ENCODE results near the gene BCAS3.

DNA sequence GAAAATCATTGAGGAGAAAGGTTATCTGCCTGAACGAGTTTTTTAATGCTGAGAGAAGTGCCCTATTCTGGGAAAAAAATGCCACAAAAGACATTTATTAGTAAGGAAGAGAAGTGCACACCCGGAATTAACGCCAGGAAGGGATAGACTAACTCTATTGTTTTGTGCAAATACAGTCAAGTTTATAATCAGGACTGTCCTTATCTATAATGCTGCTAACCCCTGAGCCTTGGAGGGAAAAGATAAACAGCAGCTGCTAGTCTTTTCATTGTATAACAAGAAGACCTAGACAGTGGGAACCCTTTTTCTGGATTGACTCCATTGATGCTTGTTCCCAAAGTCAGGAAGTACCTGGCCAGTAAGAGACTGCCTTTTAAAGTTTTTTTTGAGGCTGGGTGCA is 26.5 kb downstream of the BCAS3 start:
- TF ChIP-seq, protein P1, sequence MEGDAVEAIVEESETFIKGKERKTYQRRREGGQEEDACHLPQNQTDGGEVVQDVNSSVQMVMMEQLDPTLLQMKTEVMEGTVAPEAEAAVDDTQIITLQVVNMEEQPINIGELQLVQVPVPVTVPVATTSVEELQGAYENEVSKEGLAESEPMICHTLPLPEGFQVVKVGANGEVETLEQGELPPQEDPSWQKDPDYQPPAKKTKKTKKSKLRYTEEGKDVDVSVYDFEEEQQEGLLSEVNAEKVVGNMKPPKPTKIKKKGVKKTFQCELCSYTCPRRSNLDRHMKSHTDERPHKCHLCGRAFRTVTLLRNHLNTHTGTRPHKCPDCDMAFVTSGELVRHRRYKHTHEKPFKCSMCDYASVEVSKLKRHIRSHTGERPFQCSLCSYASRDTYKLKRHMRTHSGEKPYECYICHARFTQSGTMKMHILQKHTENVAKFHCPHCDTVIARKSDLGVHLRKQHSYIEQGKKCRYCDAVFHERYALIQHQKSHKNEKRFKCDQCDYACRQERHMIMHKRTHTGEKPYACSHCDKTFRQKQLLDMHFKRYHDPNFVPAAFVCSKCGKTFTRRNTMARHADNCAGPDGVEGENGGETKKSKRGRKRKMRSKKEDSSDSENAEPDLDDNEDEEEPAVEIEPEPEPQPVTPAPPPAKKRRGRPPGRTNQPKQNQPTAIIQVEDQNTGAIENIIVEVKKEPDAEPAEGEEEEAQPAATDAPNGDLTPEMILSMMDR (IDR thresholded peaks at IDR 0.05; ENCODE audit: low read depth, low read length) = no peak
- TF ChIP-seq EZH2phosphoT487 (IDR thresholded peaks at IDR 0.05; ENCODE audit: low read depth) = no peak

Data from OCI-LY3 (cell line).